HG03108 (cell line): ENCODE results near the gene TECRL.

Experiments used
- ATAC-seq: cut with Tn5 transposase; IDR thresholded peaks from one replicate; pipeline ENCODE4 v1.9.1; 2021; ENCODE audit warnings: moderate library complexity; ENCODE audit not compliant: unreplicated experiment

The TECRL gene

GRCh38 chr4:64409300-64409699 is at the start of gene TECRL:
TSS of gene TECRL (minus strand) at chr4:64409450. CDS start at chr4:64409351, 99 bp downstream.
- no peak for ATAC-seq

- no peak for ATAC-seq
These were observed 23.4 kb upstream of the TECRL start for GRCh38 chr4:64432674-64433073.

DNA sequence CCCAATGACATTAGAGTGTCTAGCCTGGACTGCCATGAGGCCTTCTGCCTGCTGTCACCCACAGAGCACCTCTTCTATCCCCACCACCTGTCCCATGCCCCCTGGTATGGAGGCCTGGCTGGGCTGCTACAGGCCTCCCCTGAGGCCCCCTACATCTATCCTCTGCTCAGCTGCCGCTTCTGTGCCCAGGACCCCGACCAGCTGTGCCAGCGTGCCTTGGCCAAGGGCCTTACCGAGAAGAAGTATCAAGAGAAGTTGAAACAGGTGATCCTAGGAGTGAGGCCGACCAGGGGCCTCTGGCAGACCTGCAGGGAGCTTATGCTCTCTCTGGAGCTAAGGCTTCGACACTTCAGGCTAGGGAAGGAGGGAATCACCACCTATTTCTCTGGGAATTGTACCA is 21.7 kb upstream of the TECRL start:
- ATAC-seq, result no peak

DNA sequence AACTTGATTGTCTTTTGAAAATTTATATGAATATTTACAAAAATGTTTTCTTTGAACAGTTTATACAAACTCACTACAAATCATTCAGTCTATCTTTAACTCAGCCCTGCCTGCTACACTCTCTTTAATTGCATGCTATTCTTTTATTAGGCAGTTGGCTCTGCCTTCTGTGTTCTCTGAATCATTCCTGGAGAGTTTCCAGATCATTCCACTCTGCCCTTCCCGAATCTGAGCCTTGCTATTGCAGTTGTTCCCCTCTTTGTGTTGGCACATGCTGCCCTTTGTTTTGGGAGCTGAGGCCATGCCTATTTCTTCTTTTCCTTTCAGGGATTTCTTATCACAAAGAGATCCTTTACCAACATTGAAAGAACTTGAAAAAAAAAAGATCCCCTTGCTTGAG is 8.7 kb upstream of the TECRL start:
- ATAC-seq, result no peak

DNA sequence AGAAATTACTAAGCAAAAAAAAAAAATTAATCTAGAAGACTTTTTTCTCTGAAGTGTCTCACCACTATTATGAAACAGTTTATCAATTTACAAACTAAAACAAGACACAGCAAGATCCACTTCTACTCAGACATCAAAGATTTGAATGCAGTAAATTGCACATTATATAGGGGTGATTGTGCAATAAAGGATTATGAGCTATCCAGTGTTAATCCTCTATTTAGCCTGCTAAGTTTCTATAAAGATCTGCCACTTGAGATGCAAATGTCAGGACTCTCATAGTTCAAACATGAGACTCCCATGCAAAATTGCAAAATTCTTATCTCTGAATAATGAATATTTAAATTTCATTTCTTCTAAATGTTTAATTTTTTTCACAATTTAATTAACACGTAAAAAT is 2.2 kb downstream of the TECRL start:
- ATAC-seq, result no peak

DNA sequence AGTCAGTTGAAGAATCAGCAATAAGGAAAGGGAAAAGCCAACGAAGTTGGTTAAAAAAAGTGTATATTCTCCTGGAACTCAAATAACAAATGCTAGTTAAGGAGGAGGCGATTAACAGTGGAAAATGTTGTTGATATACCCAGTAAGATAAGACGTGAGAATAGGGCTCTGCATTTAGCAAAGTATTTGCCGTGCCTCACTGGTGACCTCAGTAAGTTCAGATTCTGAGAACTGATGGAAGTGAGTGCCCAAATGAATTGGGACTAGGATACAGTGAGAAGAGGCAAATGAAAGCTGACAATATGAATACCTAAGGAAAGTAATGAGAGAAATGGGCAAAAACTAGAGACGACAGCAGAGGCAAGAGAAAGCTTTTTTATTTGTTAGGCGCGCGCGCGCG is 3.5 kb downstream of the TECRL start:
- no peak for ATAC-seq

- ATAC-seq, result no peak
These were observed 6.6 kb downstream of the TECRL start for GRCh38 chr4:64402684-64403083.

DNA sequence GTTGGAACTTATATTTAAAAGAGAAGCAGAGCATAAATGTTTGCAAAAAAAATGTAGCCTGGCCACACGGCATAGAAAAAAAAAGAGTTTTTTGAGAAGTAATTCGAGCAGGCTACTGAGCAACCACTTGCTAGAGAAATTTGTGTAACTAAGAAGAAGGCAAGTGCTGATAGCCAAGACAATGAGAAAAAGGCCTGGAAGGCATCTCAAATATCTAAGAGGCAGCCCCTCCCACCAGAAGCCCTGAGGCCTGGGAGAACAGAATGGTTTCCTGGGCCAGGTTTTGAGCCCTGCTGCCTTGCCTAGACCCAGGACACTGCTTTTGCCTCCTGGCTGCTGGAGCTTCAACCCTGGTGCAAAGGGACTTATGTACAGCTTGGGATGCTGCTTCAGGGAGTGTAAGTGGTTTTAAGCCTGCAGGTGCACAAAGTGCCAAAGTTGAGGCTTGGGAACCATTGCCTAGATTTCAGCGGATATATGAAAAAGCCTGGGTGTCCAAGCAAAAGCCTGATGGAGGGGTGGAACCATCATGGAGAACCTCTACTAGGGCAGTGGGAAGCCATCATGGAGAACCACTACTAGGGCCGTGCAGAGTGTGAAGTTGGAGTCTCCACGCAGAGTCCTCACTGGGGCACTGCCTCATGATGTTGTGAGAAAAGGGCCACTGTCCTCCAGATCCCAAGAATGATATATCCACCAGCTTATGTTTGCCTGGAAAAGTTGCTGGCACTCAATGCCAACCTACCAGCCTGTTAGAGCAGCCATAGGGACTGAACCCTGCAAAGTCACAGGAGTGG is 9.7 kb downstream of the TECRL start:
- ATAC-seq, result no peak

DNA sequence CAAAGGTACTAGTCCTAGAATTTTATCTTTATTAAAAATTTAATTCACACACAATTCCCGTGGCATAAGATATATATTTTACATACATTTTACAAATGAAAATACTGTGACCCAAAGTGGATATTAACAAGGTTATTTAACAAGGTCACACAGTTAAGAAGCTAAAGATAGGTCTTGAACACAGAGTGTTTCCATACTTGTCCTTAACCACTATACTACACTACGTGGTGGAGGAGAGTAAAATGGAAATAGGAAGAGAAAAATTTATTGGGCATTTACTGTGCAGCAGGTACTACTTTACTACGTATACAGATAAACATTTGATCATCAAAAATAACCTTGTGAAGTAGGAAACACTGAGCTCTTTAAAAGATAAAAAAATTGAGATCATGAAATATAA is 14.8 kb downstream of the TECRL start:
- ATAC-seq, result no peak

- no peak for ATAC-seq
These were observed 21.0 kb downstream of the TECRL start for GRCh38 chr4:64388252-64388651.

GRCh38 chr4:64385220-64385619 is 24.0 kb downstream of the TECRL start:
- ATAC-seq, result no peak

DNA sequence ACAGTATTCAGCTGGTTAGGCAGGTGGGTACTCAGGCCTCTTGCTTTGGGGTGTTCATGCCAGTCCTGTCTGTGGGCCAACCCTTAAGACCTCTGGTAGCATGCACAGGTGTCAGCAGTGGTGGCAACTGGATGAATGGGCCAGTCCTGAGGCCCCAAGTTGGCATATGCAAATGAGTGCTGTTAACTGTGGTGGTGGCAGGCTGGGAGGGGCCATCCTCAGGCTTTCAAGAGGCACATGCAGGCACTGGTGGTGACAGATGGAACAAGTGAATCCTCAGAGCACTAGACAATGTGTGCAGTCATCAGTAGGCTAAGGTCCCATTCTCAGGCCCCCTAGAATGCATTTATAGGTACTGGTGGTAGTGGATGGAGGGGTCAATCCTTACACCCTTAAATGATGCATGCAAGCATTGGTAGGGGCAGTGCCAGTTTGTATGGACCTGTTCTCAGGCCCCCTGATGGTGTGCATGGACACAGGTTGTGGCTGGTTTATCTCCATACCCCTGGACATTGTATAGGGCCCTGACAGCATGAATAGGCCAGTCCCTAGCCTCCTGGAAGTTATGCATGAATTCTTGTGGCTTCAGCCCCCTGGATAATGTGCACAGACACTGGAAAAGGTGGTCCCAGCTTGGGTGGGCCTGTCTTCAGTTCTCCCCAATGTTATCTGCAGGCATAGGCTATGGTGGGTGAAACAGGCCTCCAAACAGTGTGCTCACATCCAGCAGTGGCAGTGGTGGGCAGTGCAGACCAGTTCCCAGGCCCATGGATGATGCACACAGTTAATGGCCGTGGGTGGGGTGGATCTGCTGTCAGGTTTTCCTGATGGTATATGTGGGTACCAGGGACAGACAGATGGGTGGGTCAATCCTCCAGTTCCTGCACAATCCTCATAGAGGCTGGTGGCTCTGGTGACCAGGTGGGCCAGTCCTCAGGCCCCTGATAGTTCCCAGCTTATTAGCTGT is 24.7 kb downstream of the TECRL start:
- ATAC-seq, result no peak

DNA sequence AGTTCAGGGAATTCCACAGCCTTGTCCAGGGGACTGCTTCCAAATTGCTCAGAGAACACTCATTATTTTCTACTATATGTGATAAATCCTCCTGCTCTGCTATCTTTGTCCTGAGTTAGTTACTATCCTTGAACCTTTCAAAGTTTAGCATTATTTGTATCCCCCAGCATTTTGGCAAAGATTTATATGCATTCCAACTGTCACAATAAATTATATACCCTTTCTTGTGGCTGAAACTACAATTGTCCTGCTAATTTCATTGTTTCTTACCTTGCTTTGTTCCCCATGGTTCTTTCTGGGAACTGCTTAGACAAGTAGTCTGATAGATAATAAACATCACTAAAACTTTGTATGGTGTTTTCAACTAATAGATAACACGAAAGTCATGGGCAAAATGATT is 40.5 kb downstream of the TECRL start:
- no peak for ATAC-seq

DNA sequence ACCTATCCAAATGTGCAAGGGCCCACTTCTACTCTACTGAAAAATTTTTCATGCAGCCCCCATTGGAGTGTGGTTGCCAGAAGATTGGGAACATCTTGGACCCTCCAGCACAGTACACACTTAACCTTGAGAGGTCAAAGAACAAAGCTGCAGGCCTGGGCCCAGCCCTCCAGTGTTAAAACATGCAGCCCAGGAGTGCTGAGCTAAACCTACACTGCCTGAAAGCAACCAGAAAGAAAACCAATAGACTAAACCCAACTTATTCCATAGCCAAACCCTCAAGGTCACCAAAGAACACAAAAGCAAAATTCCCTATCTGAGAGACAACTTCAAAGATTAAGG is 47.9 kb downstream of the TECRL start:
- no peak for ATAC-seq

- no peak for ATAC-seq
These were observed 48.4 kb downstream of the TECRL start for GRCh38 chr4:64360664-64361398.

DNA sequence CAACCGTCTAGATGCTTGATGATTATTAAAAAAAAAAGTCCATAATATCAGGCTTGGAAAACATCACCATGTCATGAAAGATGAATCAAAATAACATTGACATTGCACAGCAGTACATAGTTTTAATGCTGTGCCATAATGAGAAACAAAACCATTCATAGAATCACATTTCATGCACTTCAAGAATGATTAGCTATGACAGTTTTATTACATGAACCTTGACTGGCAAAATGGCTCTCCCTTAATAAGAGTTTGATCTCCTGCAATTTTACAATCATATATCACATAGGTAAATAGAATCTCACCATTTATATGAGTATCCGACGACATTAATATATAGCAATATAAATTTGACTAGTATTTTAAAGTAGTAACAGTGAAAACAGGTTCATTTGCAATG is 49.8 kb downstream of the TECRL start:
- ATAC-seq, result no peak

- ATAC-seq, result no peak
These were observed 55.3 kb downstream of the TECRL start for GRCh38 chr4:64353904-64354303.

GRCh38 chr4:64341711-64342110 is 67.5 kb downstream of the TECRL start:
- ATAC-seq, result no peak

GRCh38 chr4:64340218-64341110 is 68.8 kb downstream of the TECRL start:
- no peak for ATAC-seq

GRCh38 chr4:64334964-64335363 is 74.3 kb downstream of the TECRL start:
- no peak for ATAC-seq
